GM18867 (cell line): ENCODE results near the gene TNXB.
"Not testable (repeated sequence)": the region's sequence is repeated elsewhere in the genome, so short reads cannot be mapped to it uniquely, and the experiment has no call there.

Experiments
- ATAC-seq: cut with Tn5 transposase; IDR thresholded peaks from one replicate; pipeline ENCODE4 v1.9.1; 2021; ENCODE audit warnings: mild to moderate bottlenecking, moderate library complexity; ENCODE audit not compliant: unreplicated experiment

Gene TNXB

GRCh38 chr6:32005991-32006529 is 103.1 kb downstream of the TNXB start:
- not testable (repeated sequence) for ATAC-seq

GRCh38 chr6:32005538-32005880 is 103.6 kb downstream of the TNXB start:
- ATAC-seq = not testable (repeated sequence)

GRCh38 chr6:32004864-32005537 is 104.1 kb downstream of the TNXB start:
- ATAC-seq = not testable (repeated sequence)

- ATAC-seq = not testable (repeated sequence)
These were observed 104.7 kb downstream of the TNXB start for GRCh38 chr6:32004393-32004792.

GRCh38 chr6:32003301-32003700 is 105.8 kb downstream of the TNXB start:
- ATAC-seq = not testable (repeated sequence)

- not testable (repeated sequence) for ATAC-seq
These were observed 106.4 kb downstream of the TNXB start for GRCh38 chr6:32002546-32003268.

- not testable (repeated sequence) for ATAC-seq
These were observed 112.8 kb downstream of the TNXB start for GRCh38 chr6:31996385-31996784.

GRCh38 chr6:31994421-31994820 is 114.7 kb downstream of the TNXB start:
- not testable (repeated sequence) for ATAC-seq
